DND-41 (cell line): ENCODE results near the gene CFD.

Source experiments
- ATAC-seq: fragments of 200-7000 bp; cut with Tn5 transposase; 3 replicates; pipeline ENCODE4 v1.9.1; 2021; ENCODE audit warnings: low read depth; ENCODE audit not compliant: insufficient read depth
- DNase-seq: peaks from one replicate; pipeline ENCODE4 v3.0.0-alpha.2; 2020
- H2AFZ ChIP-seq: 2 replicates; pipeline ENCODE4 v1.6.0; 2012; ENCODE audit warnings: low read depth, low read length
- H3K27ac ChIP-seq: 2 replicates; pipeline ENCODE4 v1.5.1; 2012; ENCODE audit warnings: low read length, inconsistent platforms
- H3K27me3 ChIP-seq: fragments of 200-600 bp; sonication (generic); 2 replicates; pipeline ENCODE4 v1.6.0; 2012; ENCODE audit warnings: low read length, mild to moderate bottlenecking, inconsistent platforms; ENCODE audit not compliant: insufficient read depth, poor library complexity
- H3K36me3 ChIP-seq: 2 replicates; pipeline ENCODE4 v1.5.1; 2012; ENCODE audit warnings: low read length, inconsistent platforms; ENCODE audit not compliant: insufficient read depth
- H3K4me1 ChIP-seq: 2 replicates; pipeline ENCODE4 v1.5.1; 2012; ENCODE audit warnings: mild to moderate bottlenecking, low read length; ENCODE audit not compliant: insufficient read depth
- H3K4me2 ChIP-seq: 2 replicates; pipeline ENCODE4 v1.6.0; 2012; ENCODE audit warnings: mild to moderate bottlenecking, moderate library complexity, low read length, inconsistent platforms; ENCODE audit not compliant: insufficient read depth
- H3K4me3 ChIP-seq, 2 experiments: fragments of 200-600 bp in 1 of 2; shearing (Covaris generic) in 1 of 2; 2 replicates each; pipeline ENCODE4 v1.5.1; 2012 to 2016; ENCODE audit warnings: inconsistent platforms in 2 of 2, low read length in 2 of 2, mild to moderate bottlenecking in 2 of 2, low read depth in 1 of 2, moderate library complexity in 1 of 2
- H3K79me2 ChIP-seq: 2 replicates; pipeline ENCODE4 v1.6.0; 2012; ENCODE audit warnings: low read length, inconsistent platforms; ENCODE audit not compliant: insufficient read depth
- H3K9ac ChIP-seq: 2 replicates; pipeline ENCODE4 v1.6.0; 2012; ENCODE audit warnings: low read depth, mild to moderate bottlenecking, inconsistent platforms, low read length, moderate library complexity
- H3K9me3 ChIP-seq: 2 replicates; pipeline ENCODE4 v1.5.1; 2012; ENCODE audit warnings: low read length, moderate library complexity, mild to moderate bottlenecking, inconsistent platforms; ENCODE audit not compliant: insufficient read depth, severe bottlenecking
- H4K20me1 ChIP-seq: 2 replicates; pipeline ENCODE4 v1.6.0; 2012; ENCODE audit warnings: low read length; ENCODE audit not compliant: insufficient read depth
- CTCF ChIP-seq: IDR thresholded peaks from 2 replicates; pipeline ENCODE4 v1.5.1; 2012; ENCODE audit warnings: borderline replicate concordance, low read length, moderate library complexity, mild to moderate bottlenecking; ENCODE audit not compliant: poor library complexity, severe bottlenecking; ENCODE audit errors: extremely low read depth
- EZH2 ChIP-seq: IDR thresholded peaks from 3 replicates; pipeline ENCODE4 v1.6.1; 2012; ENCODE audit warnings: borderline replicate concordance, low read depth, mild to moderate bottlenecking, moderate library complexity, low read length, inconsistent platforms; ENCODE audit not compliant: severe bottlenecking

The CFD gene

GRCh38 chr19:825897-826644 lies 33.4 kb upstream of the CFD start:
- no peak overlapping the region for H3K4me3 ChIP-seq
- H4K20me1 ChIP-seq = no peaks in the 10 kb centered on the region
- H3K4me2 ChIP-seq = no peak overlapping the region
- no peaks in the 10 kb centered on the region for H3K27me3 ChIP-seq
- no peak overlapping the region for H2AFZ ChIP-seq
- ATAC-seq (no peak), DNase-seq (no peak)
- H3K4me1 ChIP-seq = no peaks in the 10 kb centered on the region
- no peak overlapping the region for H3K27ac ChIP-seq
- H3K9ac ChIP-seq = no peak overlapping the region
- no peaks in the 10 kb centered on the region for H3K79me2 ChIP-seq
- no peak for TF ChIP-seq CTCF
- TF ChIP-seq EZH2 = no peak
- no peaks in the 10 kb centered on the region for H3K36me3 ChIP-seq
- H3K9me3 ChIP-seq = no peaks in the 10 kb centered on the region

- no peaks in the 10 kb centered on the region for H3K4me1 ChIP-seq
These were observed 32.2 kb upstream of the CFD start for GRCh38 chr19:827314-827709.

GRCh38 chr19:827710-828321 lies 31.6 kb upstream of the CFD start, which contains the start of gene AZU1:
AZU1 (plus strand) TSS chr19:827837; CDS start chr19:827847, 10 bp downstream.
- Histone ChIP-seq H3K4me1 (no peaks in the 10 kb centered on the region), H3K4me2 (no peak within 1 kb of the TSS), H3K4me3 (no peak within 1 kb of the TSS), H3K9me3 (no peaks in the 10 kb centered on the region), H3K36me3 (no peaks in the 10 kb centered on the region), H3K27ac (no peak within 1 kb of the TSS), H3K79me2 (no peaks in the 10 kb centered on the region), H2AFZ (no peak within 1 kb of the TSS), H4K20me1 (no peaks in the 10 kb centered on the region), H3K9ac (no peak within 1 kb of the TSS), H3K27me3 (no peaks in the 10 kb centered on the region)
- no peak for DNase-seq
- TF ChIP-seq CTCF (no peak), EZH2 (no peak)
- ATAC-seq = no peak

More at GRCh38 chr19:827314-827709, 32.2 kb upstream of the CFD start:
- H2AFZ ChIP-seq = no peak overlapping the region
- H3K4me2 ChIP-seq = no peak overlapping the region
- no peak for DNase-seq
- H3K9me3 ChIP-seq = no peaks in the 10 kb centered on the region
- H3K79me2 ChIP-seq = no peaks in the 10 kb centered on the region
- no peak overlapping the region for H3K9ac ChIP-seq
- no peaks in the 10 kb centered on the region for H3K36me3 ChIP-seq
- no peaks in the 10 kb centered on the region for H4K20me1 ChIP-seq
- ATAC-seq = no peak
- TF ChIP-seq CTCF (no peak), EZH2 (no peak)
- H3K27ac ChIP-seq = no peak overlapping the region
- no peak overlapping the region for H3K4me3 ChIP-seq
- H3K27me3 ChIP-seq = no peaks in the 10 kb centered on the region
